HG03558 (cell line): ENCODE results near the gene SEPHS2.
"Not testable (repeated sequence)": the region's sequence is repeated elsewhere in the genome, so short reads cannot be mapped to it uniquely, and the experiment has no call there.

Source experiments
- ATAC-seq: cut with Tn5 transposase; IDR thresholded peaks from one replicate; pipeline ENCODE4 v1.9.1; 2021; ENCODE audit warnings: moderate number of reproducible peaks; ENCODE audit not compliant: unreplicated experiment; ENCODE audit errors: extremely low read depth

The SEPHS2 gene, protein sequence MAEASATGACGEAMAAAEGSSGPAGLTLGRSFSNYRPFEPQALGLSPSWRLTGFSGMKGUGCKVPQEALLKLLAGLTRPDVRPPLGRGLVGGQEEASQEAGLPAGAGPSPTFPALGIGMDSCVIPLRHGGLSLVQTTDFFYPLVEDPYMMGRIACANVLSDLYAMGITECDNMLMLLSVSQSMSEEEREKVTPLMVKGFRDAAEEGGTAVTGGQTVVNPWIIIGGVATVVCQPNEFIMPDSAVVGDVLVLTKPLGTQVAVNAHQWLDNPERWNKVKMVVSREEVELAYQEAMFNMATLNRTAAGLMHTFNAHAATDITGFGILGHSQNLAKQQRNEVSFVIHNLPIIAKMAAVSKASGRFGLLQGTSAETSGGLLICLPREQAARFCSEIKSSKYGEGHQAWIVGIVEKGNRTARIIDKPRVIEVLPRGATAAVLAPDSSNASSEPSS

DNA sequence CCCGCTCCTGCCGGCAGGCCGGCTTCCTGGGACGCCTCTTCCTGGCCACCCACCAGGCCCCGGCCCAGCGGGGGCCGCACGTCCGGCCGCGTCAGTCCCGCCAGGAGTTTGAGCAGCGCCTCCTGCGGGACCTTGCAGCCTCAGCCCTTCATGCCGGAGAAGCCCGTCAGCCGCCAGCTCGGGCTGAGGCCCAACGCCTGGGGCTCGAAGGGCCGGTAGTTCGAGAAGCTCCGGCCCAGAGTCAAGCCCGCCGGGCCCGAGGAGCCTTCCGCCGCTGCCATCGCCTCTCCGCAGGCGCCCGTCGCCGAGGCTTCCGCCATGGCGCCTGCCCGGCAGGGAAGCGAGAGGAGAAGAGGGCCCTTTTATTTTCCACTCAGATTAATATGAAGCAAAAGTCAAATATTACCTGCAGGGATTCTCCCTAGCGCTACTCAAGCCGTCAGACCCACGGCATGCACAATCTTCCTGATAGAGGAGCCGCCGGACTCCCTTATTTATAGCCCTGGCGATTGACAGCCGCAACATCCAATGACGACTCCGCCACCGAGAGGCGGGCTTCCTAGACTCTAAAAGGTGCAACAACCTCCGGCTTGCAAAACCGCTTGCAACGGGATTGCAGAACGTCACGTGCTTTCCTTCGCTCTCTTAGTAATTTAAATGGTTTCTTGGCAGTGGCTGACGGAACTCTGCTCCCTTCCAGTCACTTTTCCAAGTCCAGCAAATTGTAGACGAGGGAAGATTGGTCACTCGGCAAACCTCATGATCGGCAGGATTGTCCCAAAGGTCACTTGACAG is at the start of gene SEPHS2:
Gene SEPHS2, minus strand, starts transcription at position 467 of the 795 bp plus-strand sequence. Its CDS starts 147 bp downstream, at position 320.
- no peak for ATAC-seq

DNA sequence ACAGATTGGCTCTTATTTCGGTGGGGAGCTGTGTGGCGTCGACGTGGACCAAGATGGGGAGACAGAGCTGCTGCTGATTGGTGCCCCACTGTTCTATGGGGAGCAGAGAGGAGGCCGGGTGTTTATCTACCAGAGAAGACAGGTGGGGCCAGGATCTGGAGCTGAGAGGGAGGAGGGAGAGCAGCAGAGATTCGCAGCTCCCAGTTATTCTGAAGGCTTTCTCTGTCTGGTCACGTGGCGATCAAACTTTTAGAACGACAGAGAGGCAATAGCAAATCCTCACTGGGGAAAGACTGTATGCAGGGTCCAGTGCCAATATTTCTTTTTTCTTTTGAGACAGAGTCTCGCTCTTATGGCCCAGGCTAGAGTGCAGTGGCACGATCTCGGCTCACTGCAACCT is 49.0 kb upstream of the SEPHS2 start:
- ATAC-seq, result no peak

GRCh38 chr16:30493941-30494488 is 48.3 kb upstream of the SEPHS2 start:
- ATAC-seq, result no peak

- ATAC-seq, result no peak
Measured at GRCh38 chr16:30491744-30492308, 46.2 kb upstream of the SEPHS2 start.

- ATAC-seq, result no peak
Measured at GRCh38 chr16:30491229-30491628, 45.6 kb upstream of the SEPHS2 start.

DNA sequence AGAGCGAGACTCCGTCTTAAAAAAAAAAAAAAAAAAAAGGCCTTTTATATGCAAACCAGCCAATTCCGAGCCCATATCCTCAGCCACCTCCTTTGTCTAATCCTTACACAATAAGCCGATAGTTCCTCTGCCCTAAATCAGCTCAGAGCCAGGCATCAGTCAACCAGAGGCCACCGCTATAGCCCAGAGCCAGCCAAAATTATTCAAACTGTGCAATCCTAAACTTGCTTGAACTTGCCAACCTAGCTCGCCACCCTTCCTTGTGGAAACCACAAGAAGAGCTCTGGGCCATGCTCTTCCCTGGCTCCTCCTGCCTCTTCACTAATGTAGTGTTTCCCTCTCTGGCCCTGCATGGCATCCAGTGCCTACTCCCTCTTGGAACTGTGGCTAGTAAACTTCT is 44.5 kb upstream of the SEPHS2 start:
- no peak for ATAC-seq

DNA sequence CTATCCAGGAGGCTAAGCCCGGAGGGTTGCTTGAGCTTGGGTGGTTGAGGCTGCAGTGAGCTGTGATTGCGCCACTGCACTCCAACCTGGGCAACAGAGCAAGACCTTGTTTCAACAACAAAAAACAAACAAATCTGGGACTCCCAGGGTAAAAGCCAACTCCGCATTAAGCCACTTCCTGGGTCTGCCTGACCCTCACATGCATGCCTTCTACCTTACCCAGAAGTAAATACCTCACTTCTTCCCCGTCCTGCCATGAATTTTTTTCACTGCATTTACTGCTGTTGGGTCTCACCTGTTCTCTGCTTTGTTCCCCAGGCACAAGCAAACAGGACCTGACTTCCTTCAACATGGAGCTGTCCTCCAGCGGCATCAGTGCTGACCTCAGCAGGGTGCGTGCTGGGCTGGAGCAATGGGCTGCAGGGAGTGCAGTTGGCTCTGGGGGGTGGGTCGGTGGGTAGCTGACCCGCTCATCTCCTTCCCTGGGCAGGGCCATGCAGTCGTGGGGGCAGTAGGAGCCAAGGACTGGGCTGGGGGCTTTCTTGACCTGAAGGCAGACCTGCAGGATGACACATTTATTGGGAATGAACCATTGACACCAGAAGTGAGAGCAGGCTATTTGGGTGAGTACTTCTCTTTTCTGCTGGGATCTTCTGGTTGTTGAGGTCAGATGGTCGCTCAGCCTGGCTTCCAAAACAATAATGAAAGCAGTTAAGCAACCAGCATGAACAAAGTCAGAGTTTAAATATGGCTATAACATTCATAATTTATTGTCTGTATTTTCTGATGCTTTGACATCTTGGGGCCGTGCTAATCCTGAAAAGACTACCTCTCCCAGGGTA is 43.3 kb upstream of the SEPHS2 start:
- no peak for ATAC-seq

GRCh38 chr16:30485818-30486436 is 40.3 kb upstream of the SEPHS2 start:
- ATAC-seq, result no peak

GRCh38 chr16:30484887-30485286 is 39.2 kb upstream of the SEPHS2 start:
- no peak for ATAC-seq

DNA sequence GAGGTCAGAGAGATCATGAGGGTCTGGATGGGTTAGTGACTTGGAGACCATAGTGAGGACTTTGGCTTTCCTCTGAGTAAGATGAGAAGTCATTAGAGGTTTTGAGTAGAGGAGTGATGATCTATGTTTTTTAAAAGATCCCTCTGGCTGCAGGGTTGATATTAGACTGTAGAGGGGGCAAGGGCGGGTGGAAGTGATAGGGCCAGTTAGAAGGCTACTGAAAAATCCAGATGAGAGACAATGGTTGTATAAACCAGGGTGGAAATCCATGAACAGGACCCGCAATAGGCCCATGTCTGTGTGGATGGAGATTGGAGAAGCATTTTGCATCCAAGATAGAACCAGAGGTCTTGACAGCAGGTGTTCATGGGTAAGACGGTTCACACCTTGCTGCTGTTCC is 36.7 kb upstream of the SEPHS2 start:
- no peak for ATAC-seq

DNA sequence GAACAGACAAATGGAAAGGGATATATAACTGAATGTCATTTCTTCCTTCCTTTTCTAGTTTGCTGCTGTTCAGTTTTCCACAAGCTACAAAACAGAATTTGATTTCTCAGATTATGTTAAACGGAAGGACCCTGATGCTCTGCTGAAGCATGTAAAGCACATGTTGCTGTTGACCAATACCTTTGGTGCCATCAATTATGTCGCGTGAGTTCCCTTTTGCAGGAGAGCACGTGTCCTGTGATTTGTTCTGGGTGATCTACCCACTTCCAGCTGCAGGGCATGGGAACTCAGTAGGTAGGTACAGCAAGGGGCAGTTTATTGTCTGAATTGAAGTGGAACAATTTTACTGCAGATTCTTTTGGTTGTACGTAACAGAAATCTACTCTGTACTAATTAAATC is 35.7 kb upstream of the SEPHS2 start:
- no peak for ATAC-seq

DNA sequence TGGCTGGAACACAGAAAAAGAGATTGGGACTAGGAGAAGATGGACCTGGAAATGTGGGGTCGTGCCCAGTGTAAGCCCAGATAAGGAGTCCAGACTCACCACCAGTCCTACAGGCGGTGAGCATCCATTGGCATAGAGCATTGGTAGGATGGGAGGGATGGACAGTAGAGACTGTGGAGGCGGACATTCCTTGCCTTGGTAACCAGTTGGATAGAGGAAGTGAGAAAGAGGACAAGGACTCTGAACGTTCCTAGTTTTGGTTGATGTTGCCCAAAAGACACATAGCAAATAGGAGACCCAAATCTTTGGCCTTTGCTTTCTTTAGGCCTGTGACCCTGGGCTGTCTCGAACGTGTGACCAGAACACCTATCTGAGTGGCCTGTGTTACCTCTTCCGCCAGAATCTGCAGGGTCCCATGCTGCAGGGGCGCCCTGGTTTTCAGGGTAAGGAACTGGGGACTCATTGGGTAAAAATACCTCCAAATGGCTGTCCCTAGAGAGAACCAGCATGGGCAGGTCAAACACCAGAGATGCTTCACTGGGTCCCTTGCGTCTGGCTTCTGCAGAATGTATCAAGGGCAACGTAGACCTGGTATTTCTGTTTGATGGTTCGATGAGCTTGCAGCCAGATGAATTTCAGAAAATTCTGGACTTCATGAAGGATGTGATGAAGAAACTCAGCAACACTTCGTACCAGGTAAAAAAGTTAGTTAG is 33.2 kb upstream of the SEPHS2 start:
- ATAC-seq, result no peak

DNA sequence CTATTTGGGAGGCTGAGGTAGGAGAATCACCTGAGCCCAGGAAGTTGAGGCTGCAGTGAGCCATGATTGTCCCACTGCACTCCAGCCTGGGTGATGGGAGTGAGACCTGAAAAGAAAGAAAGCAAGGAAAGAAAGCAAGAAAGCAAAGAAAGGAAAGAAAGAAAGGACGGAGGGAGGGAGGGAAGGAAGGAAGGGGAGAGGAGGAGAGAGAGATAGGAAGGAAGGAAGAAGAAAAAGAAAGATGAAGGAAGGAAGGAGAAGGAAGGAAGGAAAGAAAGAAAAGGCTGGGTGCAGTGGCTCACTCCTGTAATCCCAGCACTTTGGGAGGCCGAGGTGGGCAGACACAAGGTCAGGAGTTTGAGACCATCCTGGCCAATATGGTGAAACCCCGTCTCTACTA is 32.1 kb upstream of the SEPHS2 start:
- not testable (repeated sequence) for ATAC-seq

DNA sequence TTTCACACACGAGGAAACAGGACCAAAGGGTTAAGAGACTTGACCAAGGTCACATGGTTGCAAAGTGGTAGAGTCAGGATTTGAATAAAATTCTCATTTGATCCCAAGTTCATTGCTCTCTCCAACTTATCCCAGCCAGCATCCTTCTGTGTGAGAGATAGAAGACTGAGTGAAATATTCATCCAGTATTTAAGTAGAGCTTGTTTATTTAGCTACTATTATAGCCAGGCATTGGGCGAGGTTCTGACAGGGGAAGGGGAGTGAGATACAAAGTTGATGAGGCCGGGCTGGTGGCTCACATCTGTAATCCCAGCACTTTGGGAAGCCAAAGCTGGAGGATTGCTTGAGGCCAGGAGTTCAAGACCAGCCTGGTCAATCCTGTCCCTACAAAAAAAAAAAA is 31.3 kb upstream of the SEPHS2 start:
- ATAC-seq, result no peak

DNA sequence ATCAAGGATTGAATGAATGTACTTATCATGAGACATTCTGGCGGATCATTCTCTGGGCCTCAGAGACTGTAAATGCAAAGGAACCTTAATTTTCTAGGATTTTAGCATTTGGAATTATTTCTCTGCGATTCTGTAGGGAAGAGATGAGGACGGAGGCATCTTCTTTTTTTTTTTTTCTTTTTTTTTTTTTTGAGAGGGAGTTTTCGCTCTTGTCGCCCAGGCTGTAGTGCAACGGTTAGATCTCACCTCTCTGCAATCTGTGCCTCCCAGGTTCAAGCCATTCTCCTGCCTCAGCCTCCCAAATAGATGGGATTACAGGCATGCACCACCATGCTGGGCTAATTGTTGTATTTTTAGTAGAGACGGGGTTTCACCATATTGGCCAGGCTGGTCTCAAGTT is 29.0 kb upstream of the SEPHS2 start:
- no peak for ATAC-seq

DNA sequence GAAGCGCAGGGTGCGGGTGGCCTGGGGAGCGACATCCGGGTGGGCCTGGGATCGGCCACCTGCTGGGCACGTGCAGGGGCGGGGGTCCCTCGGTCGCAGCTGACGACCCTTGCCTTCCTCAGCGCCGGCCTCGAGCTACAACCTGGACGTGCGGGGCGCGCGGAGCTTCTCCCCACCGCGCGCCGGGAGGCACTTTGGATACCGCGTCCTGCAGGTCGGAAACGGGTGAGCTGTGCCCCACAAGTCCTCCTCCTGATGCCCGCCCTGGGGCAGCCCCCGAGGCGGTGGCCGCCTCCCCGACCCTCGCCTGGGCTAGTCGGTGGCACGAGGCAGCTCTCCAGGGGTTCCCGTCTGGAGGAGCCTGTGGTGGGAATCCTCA is 28.4 kb upstream of the SEPHS2 start:
- ATAC-seq, result no peak

DNA sequence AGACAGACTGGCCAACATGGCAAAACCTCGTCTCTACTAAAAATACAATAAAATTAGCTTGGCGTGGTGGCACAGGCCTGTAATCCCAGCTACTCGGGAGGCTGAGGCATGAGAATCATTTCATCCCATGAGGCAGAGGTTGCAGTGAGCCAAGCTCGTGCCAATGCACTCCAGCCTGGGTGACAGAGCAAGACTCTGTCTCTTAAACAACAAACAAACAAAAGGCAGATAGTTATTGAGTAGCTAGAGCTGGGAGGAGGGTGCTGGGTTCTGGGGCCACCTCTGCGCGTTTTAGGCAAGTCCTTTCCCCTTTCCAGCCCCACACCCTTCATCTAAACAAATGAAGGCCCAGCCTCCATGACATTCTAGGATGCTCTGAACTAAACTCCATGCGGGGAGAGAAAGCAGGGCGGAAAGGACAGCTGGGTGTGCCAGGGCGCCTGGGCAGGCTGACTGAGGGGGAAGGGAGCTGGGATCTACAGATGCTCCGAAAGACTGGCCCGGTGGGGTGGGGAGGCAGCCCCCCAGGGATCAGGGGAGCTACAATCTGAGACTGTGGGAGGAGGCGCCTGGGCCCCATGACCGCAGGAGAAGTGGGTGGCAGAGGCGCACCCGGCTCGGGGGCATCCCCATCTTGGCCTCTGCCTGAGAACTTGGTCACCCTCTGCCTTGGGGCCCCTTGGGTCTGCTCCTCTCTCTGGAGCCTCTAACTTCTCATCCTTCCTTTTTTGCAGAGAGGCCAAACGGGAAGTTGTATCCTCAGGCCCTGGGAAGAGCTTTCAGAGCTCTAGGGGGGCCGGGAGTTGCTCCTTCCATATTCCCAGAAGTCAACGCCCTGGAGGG is 27.8 kb upstream of the SEPHS2 start:
- ATAC-seq, result no peak

GRCh38 chr16:30472328-30472942 is 26.8 kb upstream of the SEPHS2 start, which contains the start of gene ITGAL:
Gene ITGAL (plus strand): TSS chr16:30472742. CDS start chr16:30472838, 96 bp downstream.
- no peak for ATAC-seq
